ENCODE measurements around the gene RNF44.

DNA sequence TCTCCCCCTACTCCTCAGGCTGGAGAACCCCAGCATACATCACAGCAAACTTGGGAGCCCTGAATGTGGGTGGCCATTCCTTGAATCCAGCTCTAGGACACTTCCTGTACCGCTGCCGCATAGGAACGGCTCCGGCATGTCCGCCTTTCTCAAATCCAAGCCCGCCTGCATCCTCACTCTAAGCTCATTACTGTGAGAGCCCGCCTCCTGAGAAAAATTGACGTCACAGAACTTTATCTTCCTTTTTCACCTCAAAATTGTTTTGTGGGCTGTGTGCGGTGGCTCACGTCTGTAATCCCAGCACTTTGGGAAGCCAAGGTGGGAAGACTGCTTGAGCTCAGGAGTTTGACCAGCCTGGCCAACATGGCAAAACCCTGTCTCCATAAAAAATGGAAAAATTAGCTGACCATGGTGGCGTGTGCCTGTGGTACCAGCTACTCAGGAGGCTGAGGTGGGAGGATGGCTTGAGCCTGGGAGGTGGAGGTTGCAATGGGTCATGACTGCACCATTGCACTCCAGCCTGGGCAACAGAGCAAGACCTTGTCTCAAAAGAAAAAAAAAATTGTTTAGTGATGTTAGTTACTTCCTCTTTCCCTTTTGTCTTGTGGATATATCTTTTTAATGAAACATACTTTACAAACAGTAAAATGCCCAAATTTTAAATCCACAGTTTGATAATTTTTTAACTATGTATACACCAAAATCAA, 22.8 kb downstream of the RNF44 start:
- TF ChIP-seq, protein P1, sequence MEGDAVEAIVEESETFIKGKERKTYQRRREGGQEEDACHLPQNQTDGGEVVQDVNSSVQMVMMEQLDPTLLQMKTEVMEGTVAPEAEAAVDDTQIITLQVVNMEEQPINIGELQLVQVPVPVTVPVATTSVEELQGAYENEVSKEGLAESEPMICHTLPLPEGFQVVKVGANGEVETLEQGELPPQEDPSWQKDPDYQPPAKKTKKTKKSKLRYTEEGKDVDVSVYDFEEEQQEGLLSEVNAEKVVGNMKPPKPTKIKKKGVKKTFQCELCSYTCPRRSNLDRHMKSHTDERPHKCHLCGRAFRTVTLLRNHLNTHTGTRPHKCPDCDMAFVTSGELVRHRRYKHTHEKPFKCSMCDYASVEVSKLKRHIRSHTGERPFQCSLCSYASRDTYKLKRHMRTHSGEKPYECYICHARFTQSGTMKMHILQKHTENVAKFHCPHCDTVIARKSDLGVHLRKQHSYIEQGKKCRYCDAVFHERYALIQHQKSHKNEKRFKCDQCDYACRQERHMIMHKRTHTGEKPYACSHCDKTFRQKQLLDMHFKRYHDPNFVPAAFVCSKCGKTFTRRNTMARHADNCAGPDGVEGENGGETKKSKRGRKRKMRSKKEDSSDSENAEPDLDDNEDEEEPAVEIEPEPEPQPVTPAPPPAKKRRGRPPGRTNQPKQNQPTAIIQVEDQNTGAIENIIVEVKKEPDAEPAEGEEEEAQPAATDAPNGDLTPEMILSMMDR (conservative IDR thresholded peaks at IDR 0.05 in 1 of 2, IDR thresholded peaks at IDR 0.05 in 1 of 2; ENCODE audit: low read depth in 1 of 2, low read length in 2 of 2): no peak
- TF ChIP-seq EZH2 (IDR thresholded peaks at IDR 0.05; ENCODE audit: low read length, missing control alignments): no peak

All from fibroblast of lung (primary cell).